CD4-positive, alpha-beta T cell (primary cell): Measurements from ENCODE around the gene COL4A4. TPM values are rescaled to one million over a fixed set of nuclear protein-coding genes. Genes with fewer than 3 reads are reported as not detected.

Source experiments
- ATAC-seq: fragments of 200-7000 bp; cut with Tn5 transposase; one replicate; pipeline ENCODE4 v1.10.0; 2022; ENCODE audit warnings: mild to moderate bottlenecking; ENCODE audit not compliant: poor library complexity
- CTCF ChIA-PET: fragments of 350-600 bp; sonication (Branson Sonifier 250); formaldehyde crosslinking; loops from one replicate; lab custom pipeline; 2021; ENCODE audit warnings: antibody characterized with exemption, inconsistent platforms; lab: Charles Lee
- POLR2A ChIA-PET: fragments of 350-600 bp; sonication (Branson Sonifier 250); formaldehyde crosslinking; loops from one replicate; lab custom pipeline; 2021; ENCODE audit warnings: antibody characterized with exemption, inconsistent platforms; lab: Charles Lee
- DNase-seq, 14 experiments: peaks; one replicate each; pipeline ENCODE4 v3.0.0-alpha.2; 2013 to 2020; ENCODE audit warnings: mixed read lengths in 2 of 14
- H3K27ac ChIP-seq, 2 donors: one replicate each; pipeline versions ENCODE4 v1.5.1 to v1.7.0; 2013; ENCODE audit warnings: low read length in 2 of 2, low read depth in 1 of 2, mild to moderate bottlenecking in 1 of 2
- H3K27me3 ChIP-seq, 2 experiments: 1 replicate in 1 of 2; 2 replicates in 1 of 2; pipeline versions ENCODE4 v1.6.1 to v1.7.0; 2013; ENCODE audit warnings: low read length in 2 of 2, control low read depth in 1 of 2, mild to moderate bottlenecking in 1 of 2, moderate library complexity in 1 of 2; ENCODE audit not compliant: insufficient read depth in 2 of 2, control insufficient read depth in 1 of 2
- H3K36me3 ChIP-seq: one replicate; pipeline ENCODE4 v1.6.1; 2013; ENCODE audit warnings: low read length, control low read depth; ENCODE audit not compliant: insufficient read depth
- H3K4me1 ChIP-seq: one replicate; pipeline ENCODE4 v1.6.1; 2013; ENCODE audit warnings: low read length, control low read depth; ENCODE audit not compliant: insufficient read depth
- H3K4me3 ChIP-seq: one replicate; pipeline ENCODE4 v1.5.1; 2013; ENCODE audit warnings: mild to moderate bottlenecking, low read length, moderate library complexity
- H3K9me3 ChIP-seq, 2 experiments: 1 replicate in 1 of 2; 2 replicates in 1 of 2; pipeline versions ENCODE4 v1.6.1 to v1.7.0; 2013; ENCODE audit warnings: low read length in 2 of 2, mild to moderate bottlenecking in 2 of 2, control low read depth in 1 of 2, moderate library complexity in 1 of 2; ENCODE audit not compliant: control insufficient read depth in 1 of 2, insufficient read depth in 1 of 2
- H3K27ac Mint-ChIP-seq: one replicate; pipeline ENCODE4 v1.8.0; 2020; ENCODE audit warnings: mixed read lengths
- H3K27me3 Mint-ChIP-seq: one replicate; pipeline ENCODE4 v1.8.0; 2021; ENCODE audit warnings: mixed read lengths
- H3K36me3 Mint-ChIP-seq: one replicate; pipeline ENCODE4 v1.8.0; 2021; ENCODE audit warnings: low read depth, mixed read lengths
- H3K4me1 Mint-ChIP-seq: one replicate; pipeline ENCODE4 v1.8.0; 2021; ENCODE audit warnings: low read depth, mixed read lengths
- H3K4me3 Mint-ChIP-seq: one replicate; pipeline ENCODE4 v1.8.0; 2020; ENCODE audit warnings: mild to moderate bottlenecking, mixed read lengths
- H3K9me3 Mint-ChIP-seq: one replicate; pipeline ENCODE4 v1.8.0; 2020; ENCODE audit warnings: mixed read lengths
- intact Hi-C, 2 experiments: fragments of 100-400 bp; cut with DNase I in 1 of 2; cut with micrococcal nuclease in 1 of 2; formaldehyde crosslinking; loops; one replicate each; pipeline versions ENCODE4 v1.15.1 to v1.9.0; 2023 to 2025; cut with DNase I, micrococcal nuclease
- total RNA-seq, 174 experiments: library from RNA in 2 of 174; stranded (reverse) in 2 of 174; gene quantifications; one replicate each; pipeline ENCODE4 v1.2.3 and lab custom pipeline; 2021 to 2026
- TF ChIP-seq, protein P1 (sequence below): fragments of 200-600 bp; IDR thresholded peaks from one replicate; pipeline ENCODE4 v1.8.0; 2022; ENCODE audit warnings: antibody characterized with exemption, mild to moderate bottlenecking

The COL4A4 gene
- total RNA-seq, 2 experiments from 2014 or later, result not detected

DNA sequence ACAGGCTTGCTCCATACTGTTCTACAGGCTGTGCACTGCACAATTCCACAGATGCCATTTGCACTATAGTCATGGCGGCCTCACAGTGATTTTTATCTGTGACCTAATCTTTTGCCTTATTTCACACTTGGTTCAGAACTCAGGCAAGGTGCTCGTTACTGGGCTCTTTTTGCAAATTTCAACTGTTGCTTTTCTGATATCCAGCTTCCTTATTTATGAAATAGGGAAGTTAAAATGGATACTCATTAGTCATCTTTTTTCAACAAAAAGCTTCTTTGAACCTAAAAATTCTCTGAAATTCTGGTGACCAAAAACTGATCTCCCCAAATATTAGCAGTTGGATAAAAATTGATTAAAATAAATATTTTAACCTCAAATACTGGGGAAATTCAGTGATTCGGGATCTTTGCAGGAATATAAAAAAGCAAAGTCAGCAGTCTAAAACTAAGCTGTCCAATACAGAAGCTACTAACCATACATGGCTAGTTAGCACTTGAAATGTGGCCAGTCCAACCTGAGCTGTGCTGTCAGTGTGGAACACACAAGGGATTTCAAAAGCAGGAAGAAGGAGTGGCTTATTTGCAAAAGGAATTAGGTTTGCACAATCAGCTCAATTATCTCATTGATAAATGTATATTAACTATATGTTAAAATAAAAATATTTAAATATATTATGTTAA, 134.4 kb downstream of the COL4A4 start:
- Histone ChIP-seq H3K27me3 (no peaks in the 10 kb centered on the region), H3K4me1 (no peaks in the 10 kb centered on the region), H3K36me3 (no peaks in the 10 kb centered on the region), H3K27ac (no peak overlapping the region), H3K9me3 (no peaks in the 10 kb centered on the region), H3K4me3 (no peak overlapping the region)
- Mint-ChIP-seq H3K36me3 (no peaks in the 10 kb centered on the region), H3K27ac (no peak overlapping the region), H3K9me3 (no peaks in the 10 kb centered on the region), H3K4me3 (no peak overlapping the region), H3K4me1 (no peaks in the 10 kb centered on the region), H3K27me3 (peaks cover 18% of the 10 kb centered on the region)
- POLR2A ChIA-PET, result no interaction called here
- intact Hi-C loops, result loop anchor here (10.0 kb wide), 1 partner anchor 735 kb away; no protein-coding TSS in a partner anchor
- CTCF ChIA-PET, result no interaction called here
- TF ChIP-seq, protein P1, sequence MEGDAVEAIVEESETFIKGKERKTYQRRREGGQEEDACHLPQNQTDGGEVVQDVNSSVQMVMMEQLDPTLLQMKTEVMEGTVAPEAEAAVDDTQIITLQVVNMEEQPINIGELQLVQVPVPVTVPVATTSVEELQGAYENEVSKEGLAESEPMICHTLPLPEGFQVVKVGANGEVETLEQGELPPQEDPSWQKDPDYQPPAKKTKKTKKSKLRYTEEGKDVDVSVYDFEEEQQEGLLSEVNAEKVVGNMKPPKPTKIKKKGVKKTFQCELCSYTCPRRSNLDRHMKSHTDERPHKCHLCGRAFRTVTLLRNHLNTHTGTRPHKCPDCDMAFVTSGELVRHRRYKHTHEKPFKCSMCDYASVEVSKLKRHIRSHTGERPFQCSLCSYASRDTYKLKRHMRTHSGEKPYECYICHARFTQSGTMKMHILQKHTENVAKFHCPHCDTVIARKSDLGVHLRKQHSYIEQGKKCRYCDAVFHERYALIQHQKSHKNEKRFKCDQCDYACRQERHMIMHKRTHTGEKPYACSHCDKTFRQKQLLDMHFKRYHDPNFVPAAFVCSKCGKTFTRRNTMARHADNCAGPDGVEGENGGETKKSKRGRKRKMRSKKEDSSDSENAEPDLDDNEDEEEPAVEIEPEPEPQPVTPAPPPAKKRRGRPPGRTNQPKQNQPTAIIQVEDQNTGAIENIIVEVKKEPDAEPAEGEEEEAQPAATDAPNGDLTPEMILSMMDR, result no peak
- peak in 1 of 14 experiments; percentile 4 for DNase-seq
- no peak for ATAC-seq

DNA sequence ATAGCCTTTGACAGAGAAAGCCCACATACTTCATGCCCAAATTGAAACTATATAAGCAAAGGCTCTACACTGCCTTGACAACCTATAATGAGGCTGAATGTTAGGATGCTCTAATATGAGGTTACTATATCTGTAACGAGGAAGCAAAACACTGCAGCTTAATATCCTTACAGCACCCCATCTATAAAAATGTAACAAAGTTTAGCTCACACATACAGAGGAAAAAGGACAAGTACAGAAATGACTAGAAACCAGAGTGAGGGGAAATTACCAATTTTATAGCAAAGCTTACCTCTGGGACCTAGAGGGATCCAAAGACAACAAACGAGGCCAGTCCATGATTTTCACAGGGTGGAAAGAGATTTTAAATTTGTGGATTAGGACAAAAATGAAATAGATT, 138.5 kb downstream of the COL4A4 start:
- ChIA-PET CTCF (interaction anchor here (1.3 kb wide), 1 partner anchor 9 kb away, joined by 3 read pairs; no protein-coding TSS in a partner anchor), POLR2A (no interaction called here)

DNA sequence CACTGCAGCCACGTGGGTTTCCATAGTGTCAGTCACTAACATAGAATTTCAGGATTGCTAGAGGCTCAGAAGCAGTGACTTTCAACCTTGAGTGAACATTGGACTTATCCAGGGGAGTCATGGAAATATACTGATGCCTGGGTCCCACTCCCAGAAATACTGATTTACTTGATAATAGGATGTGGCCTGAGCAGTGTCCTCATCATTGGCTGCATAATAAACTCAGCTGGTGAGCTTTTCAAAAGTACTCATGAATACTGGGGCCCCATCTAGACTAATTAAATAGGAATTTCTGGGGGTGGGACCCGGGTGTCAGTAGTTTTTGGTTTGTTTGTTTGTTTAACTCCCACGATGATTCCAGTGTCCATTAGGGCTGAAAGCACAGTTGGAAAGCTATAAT, 141.4 kb downstream of the COL4A4 start:
- Mint-ChIP-seq H3K36me3 (no peaks in the 10 kb centered on the region), H3K27ac (no peak overlapping the region), H3K4me1 (no peaks in the 10 kb centered on the region), H3K9me3 (no peaks in the 10 kb centered on the region), H3K27me3 (peaks cover 7% of the 10 kb centered on the region), H3K4me3 (no peak overlapping the region)
- Histone ChIP-seq H3K4me1 (no peaks in the 10 kb centered on the region), H3K27me3 (peaks cover 0 to 3% of the 10 kb centered on the region in 2 experiments), H3K36me3 (no peaks in the 10 kb centered on the region), H3K9me3 (no peaks in the 10 kb centered on the region), H3K27ac (no peak overlapping the region), H3K4me3 (no peak overlapping the region)
- TF ChIP-seq, protein P1, result no peak
- intact Hi-C loops, result no loop called here
- no peak for DNase-seq
- CTCF ChIA-PET, result no interaction called here
- POLR2A ChIA-PET, result no interaction called here
- no peak for ATAC-seq

More for the DNA sequence above, 138.5 kb downstream of the COL4A4 start:
- intact Hi-C loops, result no loop called here
- no peaks in the 10 kb centered on the region for H3K9me3 Mint-ChIP-seq
- no peaks in the 10 kb centered on the region for H3K4me1 Mint-ChIP-seq
- no peaks in the 10 kb centered on the region for H3K36me3 Mint-ChIP-seq
- Histone ChIP-seq H3K9me3 (no peaks in the 10 kb centered on the region), H3K4me1 (no peaks in the 10 kb centered on the region), H3K4me3 (no peak overlapping the region), H3K36me3 (no peaks in the 10 kb centered on the region), H3K27me3 (peaks cover 0 to 3% of the 10 kb centered on the region in 2 experiments), H3K27ac (no peak overlapping the region)
- H3K4me3 Mint-ChIP-seq, result no peak overlapping the region
- peaks cover 5% of the 10 kb centered on the region for H3K27me3 Mint-ChIP-seq
- ATAC-seq (no peak), DNase-seq (no peak)
- no peak overlapping the region for H3K27ac Mint-ChIP-seq
- TF ChIP-seq, protein P1, result no peak
